ENCODE results near the gene ANKS1B. TPM values are rescaled to one million over a fixed set of nuclear protein-coding genes. Genes with fewer than 3 reads are reported as not detected.

Gene ANKS1B
- total RNA-seq, 4 donors from 2014 or later: 16.6 to 62.6 (median 40.2) TPM

GRCh38 chr12:99948370-99948769 is 36.4 kb downstream of the ANKS1B start:
- H3K4me3 ChIP-seq: no peak overlapping the region
- no peak for DNase-seq
- H3K4me1 ChIP-seq: no peaks in the 10 kb centered on the region
- H3K27me3 ChIP-seq: no peaks in the 10 kb centered on the region
- intact Hi-C loops (cut with DNase I; ENCODE audit: low total_unique reads): no loop called here
- no peak overlapping the region for H3K27ac ChIP-seq
- no peaks in the 10 kb centered on the region for H3K9me3 ChIP-seq
- H3K36me3 ChIP-seq: no peaks in the 10 kb centered on the region
- no peak for TF ChIP-seq POLR2A (IDR thresholded peaks at IDR 0.05)
- TF ChIP-seq CTCF (IDR thresholded peaks at IDR 0.05): no peak

DNA sequence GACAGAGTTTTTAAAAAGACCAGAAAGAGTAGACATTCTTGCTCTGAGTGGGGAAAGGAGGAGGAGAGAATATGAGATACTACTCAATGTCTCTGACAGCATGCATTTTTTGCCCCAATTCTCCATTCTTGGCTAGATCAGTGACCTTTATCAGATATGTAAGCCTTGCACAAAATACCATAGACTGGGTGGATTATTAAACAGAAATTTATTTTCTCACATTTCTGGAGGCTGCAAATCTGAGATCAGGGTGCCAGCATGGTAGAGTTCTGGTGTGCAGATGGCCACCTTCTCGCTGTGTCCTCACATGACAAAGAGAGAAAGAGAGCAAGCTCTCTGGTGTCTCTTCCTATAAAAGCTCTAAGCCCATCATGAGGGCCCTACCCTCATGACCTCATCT is 38.6 kb downstream of the ANKS1B start:
- Histone ChIP-seq H3K36me3 (no peaks in the 10 kb centered on the region), H3K27me3 (no peaks in the 10 kb centered on the region), H3K4me1 (no peaks in the 10 kb centered on the region), H3K27ac (no peak overlapping the region), H3K9me3 (no peaks in the 10 kb centered on the region), H3K4me3 (no peak overlapping the region)
- TF ChIP-seq CTCF (IDR thresholded peaks at IDR 0.05) (no peak), POLR2A (IDR thresholded peaks at IDR 0.05) (no peak)
- DNase-seq: no peak
- intact Hi-C loops (cut with DNase I; ENCODE audit: low total_unique reads): no loop called here

GRCh38 chr12:99935608-99936007 is 49.1 kb downstream of the ANKS1B start:
- no peak overlapping the region for H3K4me3 ChIP-seq
- intact Hi-C loops (cut with DNase I; ENCODE audit: low total_unique reads): no loop called here
- DNase-seq: no peak
- H3K9me3 ChIP-seq: no peaks in the 10 kb centered on the region
- TF ChIP-seq POLR2A (IDR thresholded peaks at IDR 0.05): no peak
- H3K4me1 ChIP-seq: no peaks in the 10 kb centered on the region
- H3K27ac ChIP-seq: no peak overlapping the region
- H3K36me3 ChIP-seq: no peaks in the 10 kb centered on the region
- H3K27me3 ChIP-seq: no peaks in the 10 kb centered on the region

DNA sequence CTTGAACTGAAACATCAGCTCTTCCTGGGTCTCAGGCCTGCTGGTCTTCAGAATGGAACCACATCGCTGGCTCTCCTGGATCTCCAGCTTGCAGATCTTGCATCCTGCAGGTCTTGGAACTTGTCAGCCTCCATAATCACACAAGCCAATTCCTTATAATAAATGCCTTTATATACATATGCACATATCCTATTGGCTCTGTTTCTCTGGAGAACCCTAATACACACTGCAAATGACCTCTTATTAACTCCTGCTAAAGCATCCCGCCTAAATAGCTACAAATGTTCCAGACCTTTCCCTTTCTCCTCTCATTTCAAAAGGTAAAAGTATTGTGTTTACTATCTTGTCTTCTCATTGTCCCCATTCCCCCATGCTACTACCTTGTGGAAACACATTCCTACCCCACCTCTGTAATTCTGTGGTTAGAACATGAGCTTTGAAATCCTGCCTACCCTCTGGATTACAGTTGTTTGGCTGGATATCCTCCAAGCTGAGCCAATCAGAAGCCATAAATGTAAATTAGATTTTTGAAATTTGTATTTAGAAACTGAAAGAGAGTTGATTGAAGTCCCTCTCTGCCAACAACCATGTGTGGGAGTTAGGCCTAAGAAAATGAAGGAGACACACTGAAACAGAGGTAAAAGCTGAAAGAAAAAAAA is 58.1 kb downstream of the ANKS1B start:
- Histone ChIP-seq H3K27me3 (no peaks in the 10 kb centered on the region), H3K27ac (no peak overlapping the region), H3K9me3 (no peaks in the 10 kb centered on the region), H3K36me3 (no peaks in the 10 kb centered on the region), H3K4me1 (no peaks in the 10 kb centered on the region), H3K4me3 (no peak overlapping the region)
- TF ChIP-seq POLR2A (IDR thresholded peaks at IDR 0.05) (no peak), CTCF (IDR thresholded peaks at IDR 0.05) (no peak)
- intact Hi-C loops (cut with DNase I; ENCODE audit: low total_unique reads): no loop called here
- DNase-seq: no peak

- no peak for DNase-seq
- Histone ChIP-seq H3K27me3 (no peaks in the 10 kb centered on the region), H3K27ac (no peak overlapping the region), H3K36me3 (no peaks in the 10 kb centered on the region), H3K9me3 (no peaks in the 10 kb centered on the region), H3K4me1 (no peaks in the 10 kb centered on the region), H3K4me3 (no peak overlapping the region)
- intact Hi-C loops (cut with DNase I; ENCODE audit: low total_unique reads): no loop called here
- TF ChIP-seq CTCF (IDR thresholded peaks at IDR 0.05): no peak
- TF ChIP-seq POLR2A (IDR thresholded peaks at IDR 0.05): no peak
Observed at GRCh38 chr12:99920353-99920960, 64.3 kb downstream of the ANKS1B start.
